Measurements from ENCODE around the gene ROBO1. TPM values are rescaled to one million over a fixed set of nuclear protein-coding genes. Genes with fewer than 3 reads are reported as not detected.
A peak's percentile ranks its signal among the peaks of the same experiment; 100 is the strongest.
"Not testable (repeated sequence)": the region's sequence is repeated elsewhere in the genome, so short reads cannot be mapped to it uniquely, and the experiment has no call there.

The ROBO1 gene
- 73.4 and 74.1 TPM in 2 replicates for total RNA-seq (2014; rRNA removed; shearing (Covaris generic))

DNA sequence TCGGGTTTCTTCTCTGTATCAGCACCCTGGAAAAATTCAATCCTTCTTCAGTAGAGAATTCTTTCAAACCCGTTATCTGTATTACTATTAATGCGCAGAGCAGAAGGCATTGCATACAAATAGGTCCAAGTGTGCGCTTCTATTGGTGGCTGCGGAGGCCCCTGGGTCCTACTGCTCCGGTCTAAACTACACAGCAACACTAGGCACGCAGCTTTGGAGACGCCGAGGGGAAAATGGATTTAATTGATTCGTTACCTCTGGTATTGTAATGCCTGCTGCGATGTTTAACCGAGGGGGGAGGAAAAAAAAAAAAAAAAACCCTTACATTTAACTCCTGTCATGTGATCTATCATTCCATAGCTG, at the start of gene ROBO1:
Gene ROBO1, minus strand, starts transcription at position 94 of the 363 bp plus-strand sequence.
- H3K27ac ChIP-seq, result peak within 1 kb of the TSS; percentile 89
- H3K36me3 ChIP-seq, result no peaks in the 10 kb centered on the region
- DNase-seq, result peak; percentile 79 to 87
- H3K4me3 ChIP-seq, result peak within 1 kb of the TSS; percentile 67
- H3K4me1 ChIP-seq, result peaks cover 14% of the 10 kb centered on the region
- H3K27me3 ChIP-seq, result no peaks in the 10 kb centered on the region
- no peaks in the 10 kb centered on the region for H3K9me3 ChIP-seq (replicated peaks)

DNA sequence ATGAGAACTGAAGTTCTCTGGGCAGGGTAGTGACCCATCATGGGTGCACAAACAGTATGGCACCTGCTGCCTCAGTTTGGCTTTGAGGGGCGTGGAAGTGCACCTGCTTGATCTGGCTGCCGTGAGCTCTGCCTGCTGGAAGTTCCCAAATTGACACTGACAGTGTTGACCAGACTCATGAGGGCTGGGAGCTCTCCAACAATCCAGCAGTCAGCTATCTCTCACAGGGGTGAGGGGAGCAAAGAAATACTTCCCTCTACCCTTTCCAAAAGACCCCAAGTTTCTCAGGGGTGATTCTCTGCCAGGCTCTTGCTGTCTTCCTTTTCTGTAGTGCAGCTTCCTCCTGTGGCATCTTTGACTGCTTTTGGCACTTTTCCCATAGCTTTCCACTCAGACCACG, 49.4 kb upstream of the ROBO1 start:
- Histone ChIP-seq H3K27ac (no peak overlapping the region), H3K4me3 (no peak overlapping the region)
- no peak for DNase-seq

DNA sequence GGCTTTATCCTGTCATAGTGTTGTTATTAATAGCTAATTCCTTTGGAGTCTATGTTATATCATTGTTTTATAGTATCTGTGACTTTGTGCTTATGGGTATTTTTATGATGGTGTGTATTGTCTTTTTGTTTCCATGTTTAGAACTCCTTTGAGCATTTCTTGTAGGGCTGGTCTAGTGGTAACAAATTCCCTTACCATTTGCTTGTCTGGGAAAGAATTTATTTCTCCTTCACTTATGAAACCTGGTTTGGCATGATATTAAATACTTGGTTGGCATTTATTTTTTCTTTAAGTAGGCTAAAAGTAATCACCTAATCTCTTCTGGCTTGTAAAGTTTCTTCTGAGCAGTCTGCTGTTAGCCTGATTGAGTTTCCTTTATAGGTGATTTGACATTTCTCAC, 47.7 kb upstream of the ROBO1 start:
- Histone ChIP-seq H3K4me1 (no peaks in the 10 kb centered on the region), H3K36me3 (no peaks in the 10 kb centered on the region), H3K27me3 (no peaks in the 10 kb centered on the region), H3K4me3 (no peak overlapping the region), H3K27ac (no peak overlapping the region), H3K9me3 (replicated peaks) (peaks cover 4% of the 10 kb centered on the region; the same call in 1 of the 2 replicates)
- DNase-seq, result no peak

More for the DNA sequence above, 49.4 kb upstream of the ROBO1 start:
- Histone ChIP-seq H3K9me3 (replicated peaks) (peaks cover 4% of the 10 kb centered on the region; the same call in 1 of the 2 replicates), H3K27me3 (no peaks in the 10 kb centered on the region), H3K4me1 (no peaks in the 10 kb centered on the region), H3K36me3 (no peaks in the 10 kb centered on the region)

DNA sequence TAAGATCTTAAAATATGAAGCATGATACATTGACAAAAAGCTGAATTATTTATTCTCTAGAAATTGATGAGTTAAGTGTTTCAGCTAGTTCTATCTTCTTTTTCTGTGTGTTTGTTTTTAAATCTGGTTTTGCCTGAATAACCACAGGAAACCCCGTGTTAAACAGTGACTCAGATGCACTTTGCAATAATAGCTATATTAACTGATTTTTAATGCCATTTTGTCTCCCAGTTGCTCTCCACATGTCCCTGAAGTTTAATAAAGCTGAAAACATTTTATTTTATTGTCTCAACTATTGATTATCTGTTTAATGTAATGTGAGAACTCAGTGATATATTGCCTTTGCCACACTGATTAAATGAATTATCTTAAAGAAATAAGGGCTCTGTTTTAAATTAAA, 42.8 kb upstream of the ROBO1 start:
- no peak for DNase-seq
- Histone ChIP-seq H3K27ac (no peak overlapping the region), H3K36me3 (no peaks in the 10 kb centered on the region), H3K4me3 (no peak overlapping the region), H3K27me3 (no peaks in the 10 kb centered on the region), H3K4me1 (no peaks in the 10 kb centered on the region), H3K9me3 (replicated peaks) (peaks cover 4% of the 10 kb centered on the region; the same call in 1 of the 2 replicates)

DNA sequence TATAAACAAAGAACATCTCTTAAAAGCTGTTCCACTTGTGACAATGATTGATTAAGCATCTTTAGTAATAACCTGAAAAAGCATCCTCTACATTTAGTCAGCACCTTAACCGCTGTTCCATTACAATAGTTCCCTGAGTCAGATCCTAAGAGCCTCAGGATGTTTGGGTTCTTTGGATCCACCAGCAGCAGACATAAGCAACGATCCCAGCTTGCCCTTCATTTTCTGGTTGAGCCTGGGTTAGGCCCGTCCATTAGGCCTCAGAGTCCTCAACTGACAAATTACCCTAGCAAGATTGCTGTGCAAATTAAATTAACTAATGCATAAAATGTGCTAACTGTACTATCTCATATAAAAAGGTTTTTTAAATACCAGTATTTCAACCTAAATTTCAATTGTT, 42.3 kb upstream of the ROBO1 start:
- Histone ChIP-seq H3K4me3 (no peak overlapping the region), H3K9me3 (replicated peaks) (peaks cover under 1% of the 10 kb centered on the region; the same call in 1 of the 2 replicates), H3K27me3 (no peaks in the 10 kb centered on the region), H3K4me1 (no peaks in the 10 kb centered on the region), H3K27ac (no peak overlapping the region), H3K36me3 (no peaks in the 10 kb centered on the region)
- DNase-seq, result no peak

DNA sequence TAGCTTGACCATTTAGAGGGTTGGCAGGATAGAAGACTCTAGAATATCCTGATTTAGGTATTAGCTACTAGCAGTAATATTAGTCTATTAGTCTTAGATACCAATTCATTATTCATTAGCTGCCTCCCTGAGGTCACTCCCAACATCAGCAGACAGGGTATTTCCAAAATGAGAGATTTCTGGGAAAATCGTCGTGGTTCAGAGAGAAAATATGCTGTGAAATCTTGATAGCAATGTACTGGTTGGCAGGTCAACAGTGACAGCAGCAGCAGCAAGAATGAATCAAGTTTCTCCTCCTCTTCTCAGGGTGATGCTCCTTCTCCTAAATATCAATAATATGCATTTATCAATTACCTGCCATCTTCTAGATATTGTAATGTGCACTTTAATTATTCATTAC, 41.3 kb upstream of the ROBO1 start:
- Histone ChIP-seq H3K4me1 (no peaks in the 10 kb centered on the region), H3K27me3 (no peaks in the 10 kb centered on the region), H3K27ac (no peak overlapping the region), H3K9me3 (replicated peaks) (no peaks in the 10 kb centered on the region), H3K4me3 (no peak overlapping the region), H3K36me3 (no peaks in the 10 kb centered on the region)
- DNase-seq, result no peak

DNA sequence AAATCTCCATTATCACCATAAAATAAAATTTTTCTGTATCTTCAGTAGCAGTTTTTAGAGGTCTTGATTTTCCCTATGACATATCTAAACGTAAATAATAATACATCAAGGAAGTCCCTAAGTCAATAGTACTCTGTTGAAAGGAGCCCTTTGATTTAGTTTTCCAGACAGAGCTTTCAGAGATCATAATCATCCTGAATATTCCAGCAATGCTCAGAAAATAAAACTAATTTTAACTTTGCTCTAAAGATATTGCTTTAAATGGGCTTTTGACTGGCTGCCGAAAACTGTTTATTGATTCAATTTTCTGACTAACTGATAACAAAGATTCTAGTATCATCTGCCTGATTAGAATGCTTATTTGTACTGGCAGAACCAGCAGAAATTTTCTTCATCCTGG, 40.7 kb upstream of the ROBO1 start:
- Histone ChIP-seq H3K9me3 (replicated peaks) (no peaks in the 10 kb centered on the region), H3K27ac (no peak overlapping the region), H3K4me3 (no peak overlapping the region), H3K27me3 (no peaks in the 10 kb centered on the region), H3K36me3 (no peaks in the 10 kb centered on the region), H3K4me1 (no peaks in the 10 kb centered on the region)
- no peak for DNase-seq

DNA sequence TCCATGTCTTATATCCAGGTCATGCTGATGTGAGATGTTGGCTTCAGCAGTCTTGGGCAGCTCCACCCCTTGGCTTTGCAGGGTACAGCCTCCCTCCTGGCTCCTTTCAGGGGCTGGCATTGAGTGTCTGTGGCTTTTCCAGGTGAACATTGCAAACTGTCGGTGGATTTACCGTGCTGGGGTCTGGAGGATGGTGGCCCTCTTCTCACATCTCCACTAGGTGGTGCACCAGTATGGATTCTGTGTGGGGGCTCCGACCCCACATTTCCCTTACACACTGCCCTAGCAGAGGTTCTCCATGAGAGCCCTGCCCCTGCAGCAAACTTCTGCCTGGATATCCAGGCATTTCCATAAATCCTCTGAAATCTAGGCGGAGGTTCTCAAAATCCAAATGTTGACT, 22.4 kb upstream of the ROBO1 start:
- H3K36me3 ChIP-seq; H3K4me3 ChIP-seq; H3K9me3 ChIP-seq (replicated peaks); H3K27ac ChIP-seq; H3K27me3 ChIP-seq; H3K4me1 ChIP-seq: not testable (repeated sequence)
- peak in 1 of 2 experiments; percentile 7 for DNase-seq

DNA sequence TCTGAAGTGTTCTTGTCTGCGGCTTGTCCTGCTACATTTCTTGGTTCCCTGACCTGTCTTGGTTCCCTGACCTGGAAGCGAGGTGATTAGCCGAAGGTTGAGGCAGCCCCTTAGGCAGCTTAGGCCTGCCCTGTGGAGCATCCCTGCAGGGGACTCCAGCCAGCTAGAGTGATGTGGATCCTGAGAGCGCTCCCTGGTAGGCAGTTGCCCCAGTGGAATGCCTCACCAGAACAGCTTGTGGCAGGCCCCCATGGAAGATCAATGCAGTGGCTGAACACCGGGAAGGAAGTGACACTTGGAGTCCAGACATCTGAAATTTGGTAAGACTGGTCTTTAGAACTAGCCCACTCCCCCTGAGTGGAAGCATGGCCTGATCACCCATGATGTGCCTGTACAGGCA, 5.5 kb upstream of the ROBO1 start:
- no peak for DNase-seq
- Histone ChIP-seq H3K4me3 (no peak overlapping the region), H3K9me3 (replicated peaks) (no peaks in the 10 kb centered on the region), H3K36me3 (no peaks in the 10 kb centered on the region), H3K4me1 (peaks cover 4% of the 10 kb centered on the region; the same call in 1 of the 2 replicates), H3K27ac (no peak overlapping the region), H3K27me3 (no peaks in the 10 kb centered on the region)

DNA sequence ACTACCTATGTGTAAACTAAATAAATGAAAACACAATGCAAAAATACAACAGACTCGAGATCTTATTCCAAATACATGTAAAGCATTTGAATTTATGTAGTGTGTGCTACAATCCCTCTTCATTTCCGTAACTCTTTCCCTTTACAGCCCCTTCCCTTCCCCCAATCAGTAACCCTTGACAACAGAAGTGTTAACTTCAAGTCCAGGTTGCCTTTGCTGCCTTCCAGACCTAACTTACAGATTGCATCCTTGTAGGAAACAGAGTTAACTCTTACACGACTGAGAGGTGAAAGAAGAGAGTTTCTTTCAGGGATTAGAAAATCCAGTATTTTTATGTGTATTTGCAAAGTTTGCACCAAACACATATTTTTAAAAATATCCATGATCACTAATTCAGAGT, 1.4 kb upstream of the ROBO1 start:
- no peaks in the 10 kb centered on the region for H3K36me3 ChIP-seq
- no peaks in the 10 kb centered on the region for H3K27me3 ChIP-seq
- peak; percentile 14 to 54 for DNase-seq

DNA sequence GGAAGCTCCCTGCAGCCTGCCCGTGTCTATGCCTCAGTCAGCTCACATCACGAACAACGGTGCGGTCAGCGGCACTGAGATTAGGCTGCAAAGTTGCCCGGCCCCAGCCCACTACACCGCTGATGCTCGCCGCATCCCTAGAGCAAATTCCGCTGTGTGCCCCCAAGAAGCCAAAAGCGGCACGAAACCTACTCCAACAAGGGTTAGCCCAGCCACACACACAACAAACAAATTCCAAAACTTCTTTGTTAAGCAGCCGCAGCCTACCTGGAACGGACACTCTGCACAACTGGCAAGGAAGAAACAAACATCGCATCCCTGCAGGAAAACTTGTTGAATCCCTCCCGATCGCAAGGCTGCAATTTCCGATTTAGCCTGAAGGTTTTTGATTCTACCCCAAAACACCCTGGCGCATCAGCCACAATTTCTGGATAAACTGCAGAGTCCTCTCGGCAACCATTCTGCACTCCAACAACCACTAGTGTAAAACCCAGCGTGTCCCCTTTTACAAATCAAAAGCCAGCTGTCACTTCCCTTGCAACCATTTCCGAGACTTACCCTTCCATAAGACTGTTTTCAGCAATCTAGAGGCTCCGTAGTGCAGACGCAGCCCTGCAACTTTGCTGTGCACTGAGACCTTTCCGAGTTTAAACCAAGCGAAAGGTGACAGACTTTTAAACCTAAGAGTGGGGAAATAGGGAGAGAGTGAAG, 449 bp downstream of the ROBO1 start:
- Histone ChIP-seq H3K9me3 (replicated peaks) (no peaks in the 10 kb centered on the region), H3K4me1 (peaks cover 14% of the 10 kb centered on the region), H3K36me3 (no peaks in the 10 kb centered on the region), H3K4me3 (peak overlapping the region; percentile 67), H3K27ac (peak overlapping the region; percentile 89), H3K27me3 (no peaks in the 10 kb centered on the region)
- DNase-seq, result peak; percentile 56 to 76

More for the DNA sequence above, 1.4 kb upstream of the ROBO1 start:
- H3K9me3 ChIP-seq (replicated peaks), result no peaks in the 10 kb centered on the region
- H3K4me1 ChIP-seq, result peaks cover 14% of the 10 kb centered on the region
- peak overlapping the region; percentile 89 for H3K27ac ChIP-seq
- no peak overlapping the region for H3K4me3 ChIP-seq

DNA sequence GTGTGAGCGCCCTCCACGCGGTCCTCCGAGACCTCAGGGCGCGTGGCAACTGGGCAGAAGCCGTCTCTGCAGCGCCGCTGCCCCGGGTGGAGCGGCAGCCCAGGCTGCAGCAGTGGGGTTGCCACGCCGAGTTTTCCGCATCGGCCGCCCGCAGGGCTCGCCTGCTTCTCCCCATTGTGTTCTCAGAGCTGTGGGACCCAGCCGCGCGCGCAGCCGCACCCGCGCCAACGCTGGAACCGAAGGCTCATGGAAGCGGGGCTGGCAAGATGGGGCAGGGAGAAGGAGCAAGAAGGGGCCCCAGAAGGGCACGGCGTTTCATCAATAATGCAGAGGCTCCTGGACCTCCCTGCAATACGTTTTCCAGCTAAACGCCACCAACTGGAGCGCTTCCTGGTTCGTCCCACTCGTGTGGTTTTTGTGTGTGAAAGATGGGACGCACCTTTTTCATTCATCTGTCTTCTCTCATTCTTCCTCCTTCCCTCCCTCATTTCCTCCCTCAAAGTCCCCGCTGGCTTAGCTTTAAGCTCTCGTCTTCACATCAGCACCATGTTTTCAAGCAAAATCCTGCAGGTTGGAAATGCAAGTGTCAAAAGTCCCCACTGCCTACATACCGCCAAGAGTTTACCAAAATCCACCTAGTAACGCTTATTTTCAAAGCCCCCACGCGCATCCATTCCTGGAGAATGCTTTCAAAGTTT, 1.2 kb downstream of the ROBO1 start:
- Histone ChIP-seq H3K27ac (peak overlapping the region; percentile 89), H3K4me3 (peak overlapping the region; percentile 67), H3K9me3 (replicated peaks) (0 out of 2 replicates have a peak, but pooled peaks cover 1% of the 10 kb centered on the region), H3K36me3 (peaks cover 5% of the 10 kb centered on the region; the same call in 1 of the 2 replicates), H3K27me3 (no peaks in the 10 kb centered on the region), H3K4me1 (peaks cover 14% of the 10 kb centered on the region)
- DNase-seq, result peak; percentile 59 to 71

DNA sequence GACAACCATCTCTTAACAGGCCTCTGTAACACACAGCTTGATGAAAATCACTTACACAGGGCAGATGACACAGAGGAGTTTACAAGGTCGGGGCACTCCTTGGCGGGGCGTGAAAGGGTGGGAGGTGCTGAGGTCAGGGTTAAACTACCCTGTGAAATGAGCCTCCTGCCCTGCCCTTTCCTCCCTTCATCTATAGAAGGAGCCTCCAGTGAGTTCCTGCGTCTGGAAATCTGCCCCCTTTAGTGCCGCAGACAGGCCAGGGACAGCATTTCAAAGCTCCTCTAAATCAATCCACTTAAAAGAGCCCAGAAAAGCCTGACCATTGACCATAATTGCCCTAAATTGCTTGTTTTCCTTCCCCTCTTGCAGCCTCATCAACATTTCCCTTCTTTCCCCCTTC, 1.9 kb downstream of the ROBO1 start:
- H3K27ac ChIP-seq, result peak overlapping the region; percentile 89
- peak; percentile 49 to 67 for DNase-seq
- H3K36me3 ChIP-seq, result peaks cover 5% of the 10 kb centered on the region; the same call in 1 of the 2 replicates
- H3K9me3 ChIP-seq (replicated peaks), result 0 out of 2 replicates have a peak, but pooled peaks cover 5% of the 10 kb centered on the region
- peaks cover 14% of the 10 kb centered on the region for H3K4me1 ChIP-seq
- peak overlapping the region; percentile 67 for H3K4me3 ChIP-seq
- H3K27me3 ChIP-seq, result no peaks in the 10 kb centered on the region

DNA sequence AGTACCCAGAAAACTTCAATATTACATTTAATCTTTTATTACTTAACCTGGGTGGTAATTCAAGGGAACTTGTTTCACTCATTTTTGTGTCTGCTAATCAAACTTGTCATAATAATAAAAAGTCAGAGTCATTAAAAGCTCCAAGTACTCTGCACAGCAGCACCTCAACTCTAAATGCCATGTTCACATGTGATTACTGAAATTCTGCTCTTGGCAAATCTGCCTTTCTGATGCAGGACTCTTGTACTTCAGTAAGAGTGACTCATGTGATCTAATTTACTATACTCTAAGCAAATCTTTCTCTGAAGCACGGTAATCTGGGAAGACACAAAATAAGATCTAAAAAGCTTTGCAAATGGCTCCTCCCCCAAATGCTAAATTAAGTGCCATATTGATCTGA, 6.4 kb downstream of the ROBO1 start:
- DNase-seq, result no peak
- Histone ChIP-seq H3K4me1 (peaks cover 10% of the 10 kb centered on the region; the same call in 1 of the 2 replicates), H3K27me3 (no peaks in the 10 kb centered on the region), H3K9me3 (replicated peaks) (0 out of 2 replicates have a peak, but pooled peaks cover 5% of the 10 kb centered on the region), H3K27ac (no peak overlapping the region), H3K36me3 (peaks cover 9% of the 10 kb centered on the region), H3K4me3 (no peak overlapping the region)

DNA sequence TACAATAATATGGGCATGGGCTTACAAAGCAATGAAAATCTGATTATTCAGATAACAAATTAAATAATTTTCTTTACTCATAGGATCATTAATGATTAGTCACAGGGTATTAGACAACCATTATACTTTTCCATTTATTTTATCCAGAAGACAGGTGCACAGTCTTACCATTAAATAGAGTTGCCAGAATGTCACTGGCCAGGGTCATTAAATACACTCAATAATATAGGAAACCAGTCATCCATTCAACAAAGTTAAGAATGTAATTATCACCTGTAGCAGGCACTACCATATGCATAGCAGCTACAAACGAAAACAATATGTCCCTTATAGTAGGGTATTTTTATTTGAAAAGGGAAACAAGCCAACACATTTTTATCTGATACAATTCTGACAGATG, 16.1 kb downstream of the ROBO1 start:
- DNase-seq, result peak in 1 of 2 experiments; percentile 4
- H3K27ac ChIP-seq, result no peak overlapping the region
- no peaks in the 10 kb centered on the region; the same call in 1 of the 2 replicates for H3K4me1 ChIP-seq
- H3K27me3 ChIP-seq, result no peaks in the 10 kb centered on the region
- H3K9me3 ChIP-seq (replicated peaks), result peaks cover 9% of the 10 kb centered on the region
- H3K4me3 ChIP-seq, result no peak overlapping the region
- H3K36me3 ChIP-seq, result peaks cover 21% of the 10 kb centered on the region

All from SJCRH30 (cell line).